ENCODE measurements around the gene B2M. TPM values are rescaled to one million over a fixed set of nuclear protein-coding genes. Genes with fewer than 3 reads are reported as not detected.

Gene B2M
- total RNA-seq, 2 donors from 2014 or later, result 1,354 to 2,259 TPM

DNA sequence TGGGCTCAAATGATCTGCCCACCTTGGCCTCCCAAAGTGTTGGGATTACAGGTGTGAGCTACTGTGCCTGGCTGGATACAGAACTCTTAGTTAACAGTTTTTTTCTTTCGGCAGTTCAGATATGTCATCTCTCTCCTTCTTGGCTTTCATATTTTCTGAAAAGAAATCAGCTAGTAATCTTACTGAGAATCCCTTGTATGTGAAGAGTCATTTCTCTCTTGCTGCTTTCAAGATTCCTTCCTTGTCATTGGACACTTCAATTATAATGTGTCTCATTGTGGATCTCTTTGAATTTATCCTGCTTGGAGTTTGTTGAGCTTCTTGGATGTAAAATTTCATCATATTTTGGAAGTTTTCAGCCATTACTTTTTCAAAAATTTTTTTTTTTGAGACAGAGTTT lies 42.0 kb downstream of the B2M start:
- Histone ChIP-seq H3K36me3 (no peaks in the 10 kb centered on the region), H3K27ac (no peak overlapping the region), H3K4me1 (no peaks in the 10 kb centered on the region), H3K27me3 (no peaks in the 10 kb centered on the region), H3K9me3 (peaks cover 0 to 4% of the 10 kb centered on the region in 2 donors), H3K4me3 (no peak overlapping the region)
- TF ChIP-seq, protein P1, sequence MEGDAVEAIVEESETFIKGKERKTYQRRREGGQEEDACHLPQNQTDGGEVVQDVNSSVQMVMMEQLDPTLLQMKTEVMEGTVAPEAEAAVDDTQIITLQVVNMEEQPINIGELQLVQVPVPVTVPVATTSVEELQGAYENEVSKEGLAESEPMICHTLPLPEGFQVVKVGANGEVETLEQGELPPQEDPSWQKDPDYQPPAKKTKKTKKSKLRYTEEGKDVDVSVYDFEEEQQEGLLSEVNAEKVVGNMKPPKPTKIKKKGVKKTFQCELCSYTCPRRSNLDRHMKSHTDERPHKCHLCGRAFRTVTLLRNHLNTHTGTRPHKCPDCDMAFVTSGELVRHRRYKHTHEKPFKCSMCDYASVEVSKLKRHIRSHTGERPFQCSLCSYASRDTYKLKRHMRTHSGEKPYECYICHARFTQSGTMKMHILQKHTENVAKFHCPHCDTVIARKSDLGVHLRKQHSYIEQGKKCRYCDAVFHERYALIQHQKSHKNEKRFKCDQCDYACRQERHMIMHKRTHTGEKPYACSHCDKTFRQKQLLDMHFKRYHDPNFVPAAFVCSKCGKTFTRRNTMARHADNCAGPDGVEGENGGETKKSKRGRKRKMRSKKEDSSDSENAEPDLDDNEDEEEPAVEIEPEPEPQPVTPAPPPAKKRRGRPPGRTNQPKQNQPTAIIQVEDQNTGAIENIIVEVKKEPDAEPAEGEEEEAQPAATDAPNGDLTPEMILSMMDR (IDR thresholded peaks at IDR 0.05), result no peak
- no peak for DNase-seq (ENCODE audit: low spot score)

DNA sequence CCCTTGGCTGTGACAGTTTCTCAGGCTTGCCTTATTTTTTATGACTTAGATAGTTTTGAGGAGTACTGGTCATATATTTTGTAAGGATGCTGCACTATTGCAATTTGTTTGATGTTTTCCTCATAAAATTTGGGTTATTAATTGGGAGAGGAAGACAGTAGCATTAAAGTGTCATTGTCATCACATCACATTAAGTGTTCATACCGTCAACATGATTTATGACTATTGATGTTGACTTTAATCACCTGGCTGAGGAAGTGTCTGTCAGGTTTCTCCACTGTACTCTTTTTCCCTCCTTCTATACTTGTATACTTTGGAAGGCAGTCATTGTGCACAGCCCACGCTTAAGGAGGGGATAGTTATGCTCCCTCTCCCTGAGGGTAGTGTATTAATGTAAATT lies 51.9 kb downstream of the B2M start:
- Histone ChIP-seq H3K36me3 (no peaks in the 10 kb centered on the region), H3K4me3 (no peak overlapping the region), H3K4me1 (no peaks in the 10 kb centered on the region), H3K9me3 (no peaks in the 10 kb centered on the region), H3K27me3 (no peaks in the 10 kb centered on the region), H3K27ac (no peak overlapping the region)
- TF ChIP-seq, protein P1 (IDR thresholded peaks at IDR 0.05), result no peak
- DNase-seq (ENCODE audit: low spot score), result no peak

DNA sequence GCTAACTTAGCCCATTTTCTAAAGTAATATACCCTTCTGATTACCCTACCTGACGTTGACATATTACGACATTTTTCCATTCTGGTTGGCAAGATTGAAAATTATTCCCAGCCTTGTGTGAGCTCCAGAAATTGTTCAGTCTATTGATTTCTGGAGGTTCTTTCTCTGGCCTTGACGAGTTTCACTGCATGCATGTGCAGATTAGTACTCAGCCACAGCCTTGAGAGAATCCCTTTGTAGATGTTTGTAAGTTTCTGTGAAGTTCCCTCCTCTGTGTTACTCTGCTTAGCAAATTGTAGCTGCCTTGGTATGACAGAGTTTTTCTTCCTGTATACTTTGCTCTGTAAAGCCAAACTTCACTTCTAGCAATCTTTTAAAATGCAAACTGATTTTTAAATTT lies 52.5 kb downstream of the B2M start:
- Histone ChIP-seq H3K27ac (no peak overlapping the region), H3K9me3 (no peaks in the 10 kb centered on the region), H3K36me3 (no peaks in the 10 kb centered on the region), H3K27me3 (no peaks in the 10 kb centered on the region), H3K4me3 (no peak overlapping the region), H3K4me1 (no peaks in the 10 kb centered on the region)
- DNase-seq (ENCODE audit: low spot score), result no peak
- TF ChIP-seq, protein P1 (IDR thresholded peaks at IDR 0.05), result no peak

DNA sequence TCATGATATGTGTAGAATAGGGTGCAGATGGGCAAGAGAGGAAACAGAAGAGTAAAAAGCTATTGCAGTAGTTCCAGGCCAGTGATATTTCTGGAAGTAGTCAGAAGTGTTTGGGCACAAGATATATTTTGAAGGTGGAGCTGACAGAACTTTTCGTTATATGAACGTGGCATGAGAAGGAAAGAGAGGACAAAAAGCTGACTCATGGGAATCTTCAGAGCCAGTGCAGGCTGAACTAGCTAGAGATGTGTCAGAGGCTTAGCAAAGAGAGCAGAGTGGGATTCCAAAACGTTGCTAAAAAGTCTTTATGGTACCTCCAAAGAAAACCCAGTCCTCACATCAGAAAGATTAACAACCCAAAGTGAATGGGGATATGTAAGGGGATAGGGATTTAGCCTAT lies 53.7 kb downstream of the B2M start:
- H3K4me1 ChIP-seq, result no peaks in the 10 kb centered on the region
- no peaks in the 10 kb centered on the region for H3K27me3 ChIP-seq
- no peak for DNase-seq (ENCODE audit: low spot score)
- H3K27ac ChIP-seq, result no peak overlapping the region
- TF ChIP-seq, protein P1 (IDR thresholded peaks at IDR 0.05), result no peak
- H3K9me3 ChIP-seq, result no peaks in the 10 kb centered on the region
- no peaks in the 10 kb centered on the region for H3K36me3 ChIP-seq
- no peak overlapping the region for H3K4me3 ChIP-seq

Other genes starting within 250 kb of the B2M start
- 10 to 100 TPM; 27.2 to 34.5 TPM for gene EIF3J, start 174.4 kb upstream of the B2M start, total RNA-seq
- 10 to 100 TPM; 34.2 to 40.1 TPM for gene SPG11, start 47.9 kb upstream of the B2M start, total RNA-seq
- gene PATL2, start 194 bp upstream of the B2M start, total RNA-seq, result 1 to 10 TPM in 1 of 2 donors, under 1 TPM in 1; 0.75 to 4.5 TPM
- 10 to 100 TPM; 28.9 to 55.1 TPM for gene TRIM69, start 25.0 kb downstream of the B2M start, total RNA-seq
- not detected for gene TERB2, start 245.2 kb downstream of the B2M start, total RNA-seq

All from right atrium auricular region (tissue), 2 donors.